Jurkat, Clone E6-1 (cell line): ENCODE results near the gene ZNF330. TPM values are rescaled to one million over a fixed set of nuclear protein-coding genes. Genes with fewer than 3 reads are reported as not detected.
A peak's percentile ranks its signal among the peaks of the same experiment; 100 is the strongest.
"Not testable (repeated sequence)": the region's sequence is repeated elsewhere in the genome, so short reads cannot be mapped to it uniquely, and the experiment has no call there.

Experiments
- DNase-seq: peaks from one replicate; pipeline ENCODE4 v3.0.0-alpha.2; 2011; ENCODE audit warnings: low read depth, low spot score
- H3K4me3 ChIP-seq: 2 replicates; pipeline ENCODE4 v1.5.1; 2011; ENCODE audit warnings: mild to moderate bottlenecking, low read length, control low read depth, moderate library complexity
- polyA plus RNA-seq: library from polyadenylated mRNA; unstranded; fragments of >200 nt; gene quantifications from one replicate; pipeline ENCODE4 v1.2.1, GENCODE V29; 2012; ENCODE audit warnings: missing spikeins; ENCODE audit not compliant: insufficient read length, insufficient read depth

The ZNF330 gene
- 85.9 TPM for polyA plus RNA-seq

- H3K4me3 ChIP-seq, result peak within 1 kb of the TSS; percentile 89
- peak; percentile 74 for DNase-seq
Observed at GRCh38 chr4:141220691-141221659, at the start of gene ZNF330. Gene ZNF330 (plus strand): TSS chr4:141220895. CDS start chr4:141222372, 1,477 bp downstream.

- H3K4me3 ChIP-seq, result no peak overlapping the region
- DNase-seq, result no peak
Observed at GRCh38 chr4:141174457-141174856, 46.2 kb upstream of the ZNF330 start.

DNA sequence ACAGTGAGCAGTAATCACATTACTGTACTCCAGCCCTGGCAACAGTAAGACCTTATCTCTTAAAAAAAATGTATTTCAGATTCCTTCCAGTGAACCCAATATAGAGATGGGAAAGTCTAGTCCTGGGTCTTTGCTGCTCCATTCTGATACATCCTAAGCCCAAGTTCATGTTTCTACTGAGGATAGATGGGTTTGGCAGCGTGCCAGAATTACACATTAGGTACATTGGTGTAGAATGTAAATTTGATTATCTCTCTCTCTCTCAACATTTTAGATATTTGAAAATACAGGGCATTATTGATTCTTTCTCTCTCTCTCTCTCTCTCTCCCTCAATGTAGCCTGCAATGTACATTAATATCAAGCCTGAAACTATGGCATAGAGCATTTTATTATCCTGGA lies 43.5 kb upstream of the ZNF330 start:
- no peak overlapping the region for H3K4me3 ChIP-seq
- no peak for DNase-seq

GRCh38 chr4:141179474-141180373 lies 41.0 kb upstream of the ZNF330 start:
- H3K4me3 ChIP-seq, result no peak overlapping the region
- no peak for DNase-seq

DNA sequence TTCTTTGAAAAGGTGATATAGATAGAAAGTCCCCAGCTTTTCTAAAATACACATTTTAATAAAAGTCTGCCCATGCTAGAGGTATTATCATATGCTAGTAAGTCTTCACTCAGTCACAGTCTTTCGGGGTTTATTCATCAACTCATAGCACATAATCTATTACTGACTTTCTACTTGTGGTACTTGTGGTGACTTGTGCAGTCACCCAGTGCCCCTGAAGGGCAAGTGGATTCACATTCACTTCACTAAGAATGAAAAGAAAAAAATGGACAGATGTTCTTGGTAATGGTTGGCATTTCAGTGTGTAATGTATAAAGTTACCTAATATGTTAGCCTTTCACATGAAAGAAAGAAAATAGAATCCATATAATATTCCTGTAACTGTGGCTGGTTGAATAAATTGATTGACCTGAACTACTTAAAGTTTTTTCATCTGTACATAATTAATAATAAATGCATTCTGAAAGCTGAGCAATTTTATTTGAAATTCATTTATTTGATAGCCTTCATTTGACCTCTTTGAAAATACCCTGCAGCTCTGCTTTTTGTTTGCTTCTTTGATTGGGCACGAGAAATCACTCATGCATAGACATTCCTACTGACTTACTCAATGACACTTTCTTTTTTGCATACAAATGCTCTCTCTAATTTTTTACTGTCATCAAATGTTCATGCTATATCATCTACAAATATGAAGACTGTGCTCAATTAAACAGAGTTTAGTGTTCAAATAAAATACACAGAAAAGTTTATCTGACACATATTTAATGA lies 39.5 kb upstream of the ZNF330 start:
- H3K4me3 ChIP-seq, result no peak overlapping the region
- no peak for DNase-seq

- DNase-seq, H3K4me3 ChIP-seq: not testable (repeated sequence)
Observed at GRCh38 chr4:141183491-141183890, 37.2 kb upstream of the ZNF330 start.

- DNase-seq, result no peak
- no peak overlapping the region for H3K4me3 ChIP-seq
Observed at GRCh38 chr4:141192564-141192963, 28.1 kb upstream of the ZNF330 start.

GRCh38 chr4:141193516-141194034 lies 27.1 kb upstream of the ZNF330 start:
- no peak overlapping the region for H3K4me3 ChIP-seq
- DNase-seq, result no peak

- H3K4me3 ChIP-seq, result no peak overlapping the region
- no peak for DNase-seq
Observed at GRCh38 chr4:141195095-141195707, 25.5 kb upstream of the ZNF330 start.

DNA sequence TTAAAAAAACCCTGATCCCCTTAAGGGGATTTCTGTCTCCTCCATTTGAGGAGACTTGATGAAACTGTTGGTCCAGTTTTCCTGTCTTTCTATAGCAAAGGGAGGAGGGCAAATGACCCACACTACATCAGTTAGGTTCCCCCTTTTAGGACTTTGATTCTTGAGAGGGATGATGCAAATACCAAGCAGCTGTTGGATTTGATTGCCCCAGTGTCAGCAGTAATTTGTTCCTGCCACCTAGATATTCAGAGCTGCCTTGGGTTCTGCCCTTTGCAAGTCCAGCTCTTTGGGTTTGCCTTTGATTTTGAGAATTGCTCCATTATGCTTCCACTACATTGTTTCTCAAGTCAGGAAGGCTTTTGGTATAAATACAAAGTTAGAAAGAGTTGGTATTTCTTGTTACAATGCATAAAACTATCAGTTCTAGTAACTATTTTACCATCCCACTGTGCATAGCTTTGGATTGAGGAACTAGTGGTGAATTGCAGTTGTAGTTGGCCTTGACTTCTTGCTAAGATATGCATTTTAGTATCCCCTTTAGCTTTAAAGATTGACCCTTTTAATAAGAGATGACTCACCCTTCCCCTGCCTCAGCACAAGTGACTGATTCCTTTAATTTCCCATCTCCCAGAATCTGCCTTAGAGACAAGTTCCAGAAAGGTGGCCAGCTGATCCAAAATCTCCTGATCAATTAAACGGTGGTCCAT lies 24.3 kb upstream of the ZNF330 start:
- DNase-seq, result no peak
- no peak overlapping the region for H3K4me3 ChIP-seq

GRCh38 chr4:141207961-141208360 lies 12.7 kb upstream of the ZNF330 start:
- no peak overlapping the region for H3K4me3 ChIP-seq
- DNase-seq, result no peak

DNA sequence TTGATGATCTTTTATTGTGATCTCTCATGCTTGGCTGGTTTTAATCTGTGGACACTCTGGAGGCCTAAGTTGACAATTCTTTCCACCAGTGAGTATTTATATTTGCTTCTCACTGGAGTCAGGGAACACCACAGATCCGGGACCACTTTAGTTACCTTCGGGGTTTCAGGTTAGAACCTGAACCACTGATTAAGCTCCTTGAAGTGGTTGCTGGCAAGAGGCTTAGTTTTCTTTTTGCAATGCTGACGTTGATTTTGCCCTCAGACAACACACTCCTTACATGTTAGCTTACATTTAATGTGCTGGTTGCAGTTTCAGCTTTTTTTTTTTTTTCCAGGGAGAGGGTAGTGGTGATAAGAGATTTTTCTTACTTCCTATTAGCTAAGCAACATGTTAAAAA lies 10.5 kb upstream of the ZNF330 start:
- no peak overlapping the region for H3K4me3 ChIP-seq
- DNase-seq, result peak; percentile 31

DNA sequence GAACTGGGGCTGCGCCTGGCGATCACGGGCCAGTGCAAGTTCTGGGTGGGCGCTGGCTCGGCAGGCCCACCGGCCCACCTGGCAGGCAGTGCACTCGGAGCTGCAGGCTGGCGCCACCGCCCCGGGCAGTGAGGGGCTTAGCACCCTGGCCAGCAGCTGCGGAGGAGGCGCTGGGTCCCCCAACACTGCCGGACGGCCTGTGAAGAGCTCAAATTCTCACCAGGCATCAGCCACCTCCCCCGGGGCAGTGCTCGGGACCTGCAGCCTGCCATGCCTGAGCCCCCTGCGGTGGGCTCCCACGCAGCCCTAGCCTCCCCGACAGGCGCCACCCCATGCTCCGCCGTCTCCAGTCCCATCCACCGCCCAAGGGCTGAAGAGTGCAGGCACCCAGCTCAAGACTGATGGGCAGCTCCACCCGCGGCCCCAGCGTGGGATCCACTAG lies 7.1 kb upstream of the ZNF330 start:
- DNase-seq, result no peak
- no peak overlapping the region for H3K4me3 ChIP-seq

- no peak for DNase-seq
- H3K4me3 ChIP-seq, result no peak overlapping the region
Observed at GRCh38 chr4:141215030-141215429, 5.7 kb upstream of the ZNF330 start.

GRCh38 chr4:141216002-141216761 lies 4.5 kb upstream of the ZNF330 start:
- H3K4me3 ChIP-seq, result no peak overlapping the region
- no peak for DNase-seq

- H3K4me3 ChIP-seq, result peak overlapping the region; percentile 89
- DNase-seq, result no peak
Observed at GRCh38 chr4:141220271-141220670, 424 bp upstream of the ZNF330 start.

- no peak overlapping the region for H3K4me3 ChIP-seq
- DNase-seq, result no peak
Observed at GRCh38 chr4:141223418-141223817, 2.7 kb downstream of the ZNF330 start.
